Astrocyte (in vitro differentiated cells and primary cell): ENCODE results near the gene CDX1. TPM values are rescaled to one million over a fixed set of nuclear protein-coding genes. Genes with fewer than 3 reads are reported as not detected.
A peak's percentile ranks its signal among the peaks of the same experiment; 100 is the strongest.

ENCODE experiments used
- DNase-seq: peaks from one replicate; pipeline ENCODE4 v3.0.0-alpha.2; 2010; ENCODE audit warnings: low read depth
- FAIRE-seq: peaks from 2 replicates; lab custom pipeline; 2011; peaks lifted over from hg19 to GRCh38; lab: Jason Lieb, UNC
- H2AFZ ChIP-seq: 2 replicates; pipeline ENCODE4 v1.6.0; 2012; ENCODE audit warnings: low read depth, low read length, inconsistent platforms
- H3K27ac ChIP-seq: 2 replicates; pipeline ENCODE4 v1.5.1; 2011; ENCODE audit warnings: low read depth, low read length, inconsistent platforms
- H3K27me3 ChIP-seq: 2 replicates; pipeline ENCODE4 v1.6.0; 2011; ENCODE audit warnings: low read length, inconsistent platforms; ENCODE audit not compliant: insufficient read depth
- H3K36me3 ChIP-seq: 2 replicates; pipeline ENCODE4 v1.5.1; 2011; ENCODE audit warnings: low read length, inconsistent platforms; ENCODE audit not compliant: insufficient read depth
- H3K4me1 ChIP-seq: 2 replicates; pipeline ENCODE4 v1.5.1; 2011; ENCODE audit warnings: low read length, inconsistent platforms; ENCODE audit not compliant: insufficient read depth
- H3K4me2 ChIP-seq: 2 replicates; pipeline ENCODE4 v1.6.0; 2012; ENCODE audit warnings: low read length, inconsistent platforms
- H3K4me3 ChIP-seq: 2 replicates; pipeline ENCODE4 v1.5.1; 2011; ENCODE audit warnings: low read depth, mild to moderate bottlenecking, low read length, inconsistent platforms; ENCODE audit not compliant: insufficient read depth
- H3K79me2 ChIP-seq: 2 replicates; pipeline ENCODE4 v1.6.0; 2012; ENCODE audit warnings: mild to moderate bottlenecking, low read length, inconsistent platforms; ENCODE audit not compliant: insufficient read depth
- H3K9ac ChIP-seq: 2 replicates; pipeline ENCODE4 v1.6.0; 2012; ENCODE audit warnings: mild to moderate bottlenecking, low read length, inconsistent platforms
- H3K9me3 ChIP-seq: 2 replicates; pipeline ENCODE4 v1.5.1; 2012; ENCODE audit warnings: low read depth, mild to moderate bottlenecking, low read length, inconsistent platforms; ENCODE audit not compliant: insufficient read depth
- H4K20me1 ChIP-seq: 2 replicates; pipeline ENCODE4 v1.6.0; 2012; ENCODE audit warnings: low read length, inconsistent platforms; ENCODE audit not compliant: insufficient read depth
- H3K27ac Mint-ChIP-seq: one replicate; pipeline ENCODE4 v1.8.0; 2021; ENCODE audit warnings: mild to moderate bottlenecking, mixed read lengths; ENCODE audit not compliant: unreplicated experiment
- H3K27me3 Mint-ChIP-seq: one replicate; pipeline ENCODE4 v1.8.0; 2021; ENCODE audit warnings: low read depth, mixed read lengths; ENCODE audit not compliant: unreplicated experiment
- H3K36me3 Mint-ChIP-seq: one replicate; pipeline ENCODE4 v1.8.0; 2021; ENCODE audit warnings: low read depth, mixed read lengths; ENCODE audit not compliant: unreplicated experiment
- H3K4me1 Mint-ChIP-seq: one replicate; pipeline ENCODE4 v1.8.0; 2021; ENCODE audit warnings: low read depth, mixed read lengths; ENCODE audit not compliant: unreplicated experiment
- H3K4me3 Mint-ChIP-seq: one replicate; pipeline ENCODE4 v1.8.0; 2021; ENCODE audit warnings: mild to moderate bottlenecking, moderate library complexity, mixed read lengths; ENCODE audit not compliant: unreplicated experiment
- H3K9me3 Mint-ChIP-seq: one replicate; pipeline ENCODE4 v1.8.0; 2021; ENCODE audit warnings: mild to moderate bottlenecking, mixed read lengths; ENCODE audit not compliant: unreplicated experiment
- CTCF ChIP-seq: IDR thresholded peaks from 2 replicates; pipeline ENCODE4 v1.5.1; 2011; ENCODE audit warnings: low read depth, mild to moderate bottlenecking, inconsistent platforms, low read length, moderate library complexity; ENCODE audit not compliant: insufficient read depth
- EZH2 ChIP-seq: IDR thresholded peaks from 2 replicates; pipeline ENCODE4 v1.6.1; 2012; ENCODE audit warnings: mild to moderate bottlenecking, low read length, inconsistent platforms; ENCODE audit not compliant: insufficient read depth
- total RNA-seq: library from RNA; stranded (reverse); gene quantifications from 2 replicates; pipeline ENCODE4 v1.2.1, GENCODE V29; 2021

Gene CDX1
- total RNA-seq, 1 donor from 2014 or later: not detected

DNA sequence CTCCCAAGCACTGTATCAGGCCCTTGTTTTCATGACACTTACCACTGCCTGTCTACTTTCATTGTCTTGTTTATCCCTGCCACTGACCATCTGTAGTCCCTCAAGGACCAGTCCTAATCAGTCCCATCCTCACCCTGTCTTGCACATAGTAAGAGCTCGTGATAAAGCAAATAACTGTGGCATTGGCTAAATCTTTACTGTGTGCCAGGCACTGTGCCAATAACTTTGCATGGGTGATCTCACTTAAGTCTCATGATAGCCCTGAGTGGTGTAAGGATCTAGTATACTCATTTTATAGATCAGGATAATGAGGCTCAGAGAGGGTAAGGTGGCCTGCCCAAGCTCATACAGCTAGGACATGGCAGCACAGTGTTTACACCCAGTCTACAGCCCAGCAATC, 5.6 kb downstream of the CDX1 start:
- DNase-seq (peak; percentile 39), FAIRE-seq (no peak)
- no peak overlapping the region for H3K4me3 Mint-ChIP-seq
- Histone ChIP-seq H3K4me3 (no peak overlapping the region), H3K4me2 (no peak overlapping the region), H3K27ac (no peak overlapping the region), H3K4me1 (peaks cover 6% of the 10 kb centered on the region), H3K36me3 (no peaks in the 10 kb centered on the region), H2AFZ (no peak overlapping the region), H3K27me3 (peaks cover 27% of the 10 kb centered on the region), H3K9me3 (no peaks in the 10 kb centered on the region), H3K9ac (no peak overlapping the region), H3K79me2 (no peaks in the 10 kb centered on the region), H4K20me1 (no peaks in the 10 kb centered on the region)
- no peak overlapping the region for H3K27ac Mint-ChIP-seq
- H3K9me3 Mint-ChIP-seq: peaks cover 3% of the 10 kb centered on the region
- peaks cover 71% of the 10 kb centered on the region for H3K27me3 Mint-ChIP-seq
- no peak for TF ChIP-seq EZH2
- no peak for TF ChIP-seq CTCF
- H3K36me3 Mint-ChIP-seq: peaks cover 3% of the 10 kb centered on the region
- H3K4me1 Mint-ChIP-seq: peaks cover 3% of the 10 kb centered on the region

GRCh38 chr5:150172556-150172955, 6.0 kb downstream of the CDX1 start:
- no peaks in the 10 kb centered on the region for H3K79me2 ChIP-seq
- H3K9me3 Mint-ChIP-seq: peaks cover 3% of the 10 kb centered on the region
- H3K27me3 Mint-ChIP-seq: peaks cover 69% of the 10 kb centered on the region
- DNase-seq: no peak
- peaks cover 6% of the 10 kb centered on the region for H3K4me1 ChIP-seq
- H3K4me2 ChIP-seq: no peak overlapping the region
- H3K36me3 Mint-ChIP-seq: peaks cover 3% of the 10 kb centered on the region
- H3K4me3 Mint-ChIP-seq: no peak overlapping the region
- no peak for FAIRE-seq
- no peaks in the 10 kb centered on the region for H4K20me1 ChIP-seq
- no peak overlapping the region for H2AFZ ChIP-seq
- H3K27ac ChIP-seq: no peak overlapping the region
- H3K4me3 ChIP-seq: no peak overlapping the region
- H3K36me3 ChIP-seq: no peaks in the 10 kb centered on the region
- peaks cover 24% of the 10 kb centered on the region for H3K27me3 ChIP-seq
- no peaks in the 10 kb centered on the region for H3K9me3 ChIP-seq
- no peak overlapping the region for H3K9ac ChIP-seq
- H3K27ac Mint-ChIP-seq: no peak overlapping the region
- H3K4me1 Mint-ChIP-seq: peaks cover 3% of the 10 kb centered on the region
- no peak for TF ChIP-seq CTCF
- no peak for TF ChIP-seq EZH2

DNA sequence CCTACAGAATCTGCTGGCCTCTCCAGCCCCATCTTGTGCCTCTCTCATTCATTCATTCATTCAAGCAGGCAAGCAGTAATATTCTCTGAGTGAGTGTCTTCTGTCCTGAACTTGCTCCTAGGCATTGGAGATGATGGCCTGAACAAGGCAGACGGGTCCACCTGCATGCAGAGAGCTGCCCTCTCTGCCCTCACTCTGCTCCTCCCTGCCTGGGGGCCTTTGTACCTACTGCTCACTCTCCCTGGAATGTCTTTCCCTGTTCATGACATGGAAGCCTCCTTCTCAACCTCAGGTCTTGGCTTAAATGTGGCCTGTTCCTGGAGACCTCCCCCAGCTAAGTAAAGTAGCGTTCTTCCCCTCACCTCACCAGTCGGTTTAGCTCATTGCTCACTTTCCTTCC, 6.6 kb downstream of the CDX1 start:
- Histone ChIP-seq H3K4me2 (no peak overlapping the region), H3K27ac (no peak overlapping the region), H3K27me3 (peaks cover 22% of the 10 kb centered on the region), H3K79me2 (no peaks in the 10 kb centered on the region), H3K36me3 (no peaks in the 10 kb centered on the region), H3K4me3 (no peak overlapping the region), H4K20me1 (no peaks in the 10 kb centered on the region), H2AFZ (no peak overlapping the region), H3K4me1 (peaks cover 6% of the 10 kb centered on the region), H3K9me3 (no peaks in the 10 kb centered on the region), H3K9ac (no peak overlapping the region)
- TF ChIP-seq EZH2: no peak
- TF ChIP-seq CTCF: no peak
- Mint-ChIP-seq H3K27ac (no peak overlapping the region), H3K4me3 (no peak overlapping the region), H3K9me3 (peaks cover 3% of the 10 kb centered on the region), H3K27me3 (peaks cover 63% of the 10 kb centered on the region), H3K36me3 (peaks cover 3% of the 10 kb centered on the region), H3K4me1 (peaks cover 3% of the 10 kb centered on the region)
- DNase-seq (no peak), FAIRE-seq (no peak)
